Camera-type eye (tissue), 1 donor: ENCODE results near the gene PIGH. TPM values are rescaled to one million over a fixed set of nuclear protein-coding genes. Genes with fewer than 3 reads are reported as not detected.

ENCODE experiments used
- total RNA-seq: library from RNA; depleted of rRNA; stranded (reverse); fragments of >200 nt; gene quantifications from one replicate; pipeline ENCODE4 v1.2.3, GENCODE V29; 2014

Gene PIGH, protein sequence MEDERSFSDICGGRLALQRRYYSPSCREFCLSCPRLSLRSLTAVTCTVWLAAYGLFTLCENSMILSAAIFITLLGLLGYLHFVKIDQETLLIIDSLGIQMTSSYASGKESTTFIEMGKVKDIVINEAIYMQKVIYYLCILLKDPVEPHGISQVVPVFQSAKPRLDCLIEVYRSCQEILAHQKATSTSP
- 22.9 TPM for total RNA-seq

DNA sequence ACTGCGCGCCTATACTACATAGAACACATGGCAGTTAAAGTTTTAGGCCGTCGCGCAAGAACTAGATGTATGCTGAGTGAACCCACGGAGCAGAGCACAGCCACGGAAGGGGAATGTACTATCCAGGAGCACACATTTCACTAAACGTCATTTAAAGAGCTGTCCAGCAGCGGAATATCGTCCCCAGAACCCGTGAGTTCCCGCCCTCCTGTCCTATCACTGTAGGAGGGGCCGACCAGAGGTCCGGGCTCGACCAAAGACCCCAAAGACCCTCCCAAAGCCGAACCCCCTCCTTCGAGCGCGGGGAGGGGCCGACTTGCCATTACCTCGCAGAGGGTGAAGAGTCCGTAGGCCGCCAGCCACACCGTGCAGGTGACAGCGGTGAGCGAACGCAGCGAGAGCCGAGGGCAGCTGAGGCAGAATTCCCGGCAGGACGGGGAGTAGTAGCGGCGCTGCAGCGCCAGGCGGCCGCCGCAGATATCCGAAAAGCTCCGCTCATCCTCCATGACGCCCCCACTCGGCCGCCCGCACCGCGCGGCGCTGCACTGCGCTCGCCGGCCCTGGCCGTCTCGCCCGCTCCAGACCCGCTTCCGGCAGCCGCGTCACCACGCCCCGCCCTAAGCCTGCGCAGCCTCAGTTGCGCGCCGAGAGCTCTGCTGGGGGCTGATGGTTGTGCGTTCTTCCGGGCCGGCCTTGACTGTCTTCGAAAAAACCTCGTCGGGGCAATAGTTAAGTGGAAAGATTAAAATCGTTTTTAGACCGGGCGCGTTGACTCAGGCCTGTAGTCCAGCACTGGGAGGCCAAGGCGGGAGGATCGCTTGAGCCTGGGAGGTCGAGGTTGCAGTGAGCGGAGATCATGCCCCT is at the start of gene PIGH:
PIGH (minus strand) TSS at position 571 of the 864 bp plus-strand sequence; CDS start at position 506, 65 bp downstream.

DNA sequence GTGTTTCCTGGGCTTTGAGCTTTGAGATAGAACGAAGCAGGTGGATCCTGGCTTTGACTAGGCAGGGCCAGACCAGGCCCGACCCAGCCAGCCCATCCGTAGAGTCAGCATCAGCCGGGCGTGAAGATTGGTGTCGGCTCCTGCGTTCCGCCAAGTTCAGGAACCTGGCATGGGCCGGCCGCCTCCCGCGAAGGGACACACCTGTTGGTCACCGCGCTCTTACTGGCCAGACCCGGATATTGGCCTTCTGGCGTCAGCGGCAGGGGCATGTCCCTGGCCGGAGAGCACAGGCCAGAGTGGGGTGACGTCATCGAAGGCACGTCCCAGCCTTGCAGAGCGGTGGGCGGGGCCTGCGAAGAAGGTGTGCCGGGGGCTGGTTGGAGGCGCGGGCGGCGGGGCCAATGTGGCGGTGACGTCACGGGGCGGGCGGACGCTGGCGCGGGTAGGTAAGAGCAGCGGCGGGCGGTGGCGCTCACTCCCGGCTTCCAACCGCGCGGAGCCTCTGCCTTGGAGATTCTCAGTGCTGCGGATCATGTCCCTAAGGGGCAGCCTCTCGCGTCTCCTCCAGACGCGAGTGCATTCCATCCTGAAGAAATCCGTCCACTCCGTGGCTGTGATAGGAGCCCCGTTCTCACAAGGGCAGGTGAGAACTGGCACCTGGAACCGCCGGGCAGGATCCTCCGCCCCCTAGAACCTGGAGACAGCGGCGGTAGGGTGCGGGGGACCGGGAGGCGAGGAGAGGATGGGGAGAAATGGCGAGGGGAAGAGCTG is 19.6 kb upstream of the PIGH start, which contains the start of gene ARG2:
ARG2 (plus strand) TSS at position 475 of the 771 bp plus-strand sequence; CDS start at position 533, 58 bp downstream.

Other genes starting within 250 kb of the PIGH start
- 117 TPM for gene ATP6V1D, start 240.5 kb downstream of the PIGH start, total RNA-seq
- 107 TPM for gene EIF2S1, start 239.9 kb downstream of the PIGH start, total RNA-seq
- gene PLEK2, start 188.1 kb downstream of the PIGH start, total RNA-seq, result 3.0 TPM
- 7.0 TPM for gene TMEM229B, start 111.5 kb downstream of the PIGH start, total RNA-seq
- gene PLEKHH1, start 67.0 kb downstream of the PIGH start, total RNA-seq, result 25.3 TPM
- gene ARG2, start 19.7 kb upstream of the PIGH start, total RNA-seq, result 7.3 TPM
- 49.5 TPM for gene VTI1B, start 74.4 kb upstream of the PIGH start, total RNA-seq
- gene RDH11, start 95.5 kb upstream of the PIGH start, total RNA-seq, result 98.0 TPM
- 2.6 TPM for gene RDH12, start 101.6 kb upstream of the PIGH start, total RNA-seq
- 32.4 TPM for gene ZFYVE26, start 216.3 kb upstream of the PIGH start, total RNA-seq
- 57.2 TPM for gene RAD51B, start 219.5 kb upstream of the PIGH start, total RNA-seq